Cardiac fibroblast (primary cell): ENCODE measurements around the gene MOCS3.

ENCODE experiments used
- DNase-seq, 2 donors: peaks; one replicate each; pipeline versions ENCODE4 v3.0.0 to v3.0.0-alpha.2; 2010; ENCODE audit warnings: low read depth in 2 of 2
- H3K4me3 ChIP-seq, 2 donors: replicated peaks in 1 of 2; 1 replicate in 1 of 2; 2 replicates in 1 of 2; pipeline ENCODE4 v1.5.1; 2011; ENCODE audit warnings: low read depth in 2 of 2, low read length in 2 of 2, mild to moderate bottlenecking in 2 of 2, moderate library complexity in 1 of 2
- TF ChIP-seq, protein P1 (sequence below): IDR thresholded peaks from one replicate; pipeline ENCODE4 v1.5.1; 2011; ENCODE audit warnings: low read depth, mild to moderate bottlenecking, low read length, inconsistent platforms

MOCS3 gene

GRCh38 chr20:50958615-50959542 lies at the start of gene MOCS3:
MOCS3 (plus strand) TSS chr20:50958818; CDS start chr20:50958843, 25 bp downstream.
- TF ChIP-seq, protein P1, sequence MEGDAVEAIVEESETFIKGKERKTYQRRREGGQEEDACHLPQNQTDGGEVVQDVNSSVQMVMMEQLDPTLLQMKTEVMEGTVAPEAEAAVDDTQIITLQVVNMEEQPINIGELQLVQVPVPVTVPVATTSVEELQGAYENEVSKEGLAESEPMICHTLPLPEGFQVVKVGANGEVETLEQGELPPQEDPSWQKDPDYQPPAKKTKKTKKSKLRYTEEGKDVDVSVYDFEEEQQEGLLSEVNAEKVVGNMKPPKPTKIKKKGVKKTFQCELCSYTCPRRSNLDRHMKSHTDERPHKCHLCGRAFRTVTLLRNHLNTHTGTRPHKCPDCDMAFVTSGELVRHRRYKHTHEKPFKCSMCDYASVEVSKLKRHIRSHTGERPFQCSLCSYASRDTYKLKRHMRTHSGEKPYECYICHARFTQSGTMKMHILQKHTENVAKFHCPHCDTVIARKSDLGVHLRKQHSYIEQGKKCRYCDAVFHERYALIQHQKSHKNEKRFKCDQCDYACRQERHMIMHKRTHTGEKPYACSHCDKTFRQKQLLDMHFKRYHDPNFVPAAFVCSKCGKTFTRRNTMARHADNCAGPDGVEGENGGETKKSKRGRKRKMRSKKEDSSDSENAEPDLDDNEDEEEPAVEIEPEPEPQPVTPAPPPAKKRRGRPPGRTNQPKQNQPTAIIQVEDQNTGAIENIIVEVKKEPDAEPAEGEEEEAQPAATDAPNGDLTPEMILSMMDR = no peak
- peak; percentile 96 for DNase-seq
- peak within 1 kb of the TSS; percentile 90 to 96 for H3K4me3 ChIP-seq

DNA sequence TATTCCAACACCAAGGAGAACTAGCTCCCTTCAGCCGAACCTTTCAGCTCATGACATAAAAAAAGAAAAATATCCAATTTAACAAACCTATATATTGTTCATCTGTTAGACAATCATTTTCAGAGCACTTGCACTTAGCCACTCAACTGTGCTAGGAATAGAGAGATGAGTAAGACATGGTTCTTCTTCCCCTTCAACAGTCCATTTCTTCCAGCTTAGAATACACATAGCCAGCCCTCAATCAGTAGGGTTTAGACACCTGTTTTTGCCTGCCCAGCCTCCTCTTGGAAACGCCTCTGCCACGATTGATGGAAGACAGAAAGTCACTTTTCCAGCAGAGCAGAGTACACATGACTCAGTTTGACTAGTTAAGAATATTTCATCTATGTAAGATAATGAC lies 49.2 kb upstream of the MOCS3 start:
- H3K4me3 ChIP-seq = no peak overlapping the region
- TF ChIP-seq, protein P1 = no peak
- no peak for DNase-seq

DNA sequence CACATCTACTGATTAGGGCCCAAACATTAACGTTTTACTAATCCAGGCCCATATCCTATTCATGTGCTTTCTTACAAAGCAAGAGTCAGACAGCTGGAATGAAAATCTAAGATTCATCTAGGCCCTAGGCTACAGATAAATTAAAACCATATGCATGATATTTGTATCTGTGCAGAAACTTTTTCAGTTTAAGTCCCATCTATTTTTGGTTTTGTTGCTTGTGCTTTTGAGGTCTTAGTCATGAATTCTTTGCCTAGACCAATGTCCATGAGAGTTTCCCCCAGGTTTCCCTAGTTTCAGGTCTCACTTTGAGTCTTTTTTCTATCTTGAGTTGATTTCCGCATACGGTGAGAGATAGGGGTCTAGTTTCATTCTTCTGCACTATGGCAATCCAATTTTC lies 47.6 kb upstream of the MOCS3 start:
- H3K4me3 ChIP-seq = no peak overlapping the region
- TF ChIP-seq, protein P1 = no peak
- peak in 1 of 2 donors; percentile 40 for DNase-seq

DNA sequence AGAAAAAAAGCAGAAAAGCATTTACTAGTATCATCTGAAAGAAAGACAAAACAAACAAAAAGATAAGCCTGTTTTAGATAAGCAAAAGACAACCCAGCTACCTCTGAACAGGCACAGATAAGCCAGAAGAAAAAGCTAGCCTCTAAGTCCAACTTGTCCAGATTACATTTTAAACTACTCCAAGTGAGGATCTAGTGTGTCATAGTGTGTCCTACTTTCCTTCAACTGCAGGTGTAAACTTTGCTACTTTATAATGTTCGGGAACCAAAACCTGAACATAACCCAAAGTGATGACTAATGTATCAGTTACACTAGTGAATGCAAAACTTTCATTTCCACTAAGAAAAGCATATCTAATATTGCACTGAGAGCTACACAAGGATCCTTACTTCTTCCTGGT lies 46.9 kb upstream of the MOCS3 start:
- TF ChIP-seq, protein P1 = no peak
- DNase-seq = no peak
- no peak overlapping the region for H3K4me3 ChIP-seq

- TF ChIP-seq, protein P1 = no peak
- H3K4me3 ChIP-seq = no peak overlapping the region
- peak; percentile 62 to 84 for DNase-seq
Observed at GRCh38 chr20:50913690-50914375, 44.8 kb upstream of the MOCS3 start.

- peak; percentile 58 to 72 for DNase-seq
- TF ChIP-seq, protein P1 = no peak
Observed at GRCh38 chr20:50915424-50915823, 43.2 kb upstream of the MOCS3 start.

More at GRCh38 chr20:50915424-50915823, 43.2 kb upstream of the MOCS3 start:
- no peak overlapping the region for H3K4me3 ChIP-seq
